ENCODE results near the gene SH3BP2. TPM values are rescaled to one million over a fixed set of nuclear protein-coding genes. Genes with fewer than 3 reads are reported as not detected.

The SH3BP2 gene, protein sequence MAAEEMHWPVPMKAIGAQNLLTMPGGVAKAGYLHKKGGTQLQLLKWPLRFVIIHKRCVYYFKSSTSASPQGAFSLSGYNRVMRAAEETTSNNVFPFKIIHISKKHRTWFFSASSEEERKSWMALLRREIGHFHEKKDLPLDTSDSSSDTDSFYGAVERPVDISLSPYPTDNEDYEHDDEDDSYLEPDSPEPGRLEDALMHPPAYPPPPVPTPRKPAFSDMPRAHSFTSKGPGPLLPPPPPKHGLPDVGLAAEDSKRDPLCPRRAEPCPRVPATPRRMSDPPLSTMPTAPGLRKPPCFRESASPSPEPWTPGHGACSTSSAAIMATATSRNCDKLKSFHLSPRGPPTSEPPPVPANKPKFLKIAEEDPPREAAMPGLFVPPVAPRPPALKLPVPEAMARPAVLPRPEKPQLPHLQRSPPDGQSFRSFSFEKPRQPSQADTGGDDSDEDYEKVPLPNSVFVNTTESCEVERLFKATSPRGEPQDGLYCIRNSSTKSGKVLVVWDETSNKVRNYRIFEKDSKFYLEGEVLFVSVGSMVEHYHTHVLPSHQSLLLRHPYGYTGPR
- 275 and 349 TPM in 2 replicates for total RNA-seq (2013; cell fraction: nucleolus; rRNA removed)
- total RNA-seq (2014; rRNA removed) (35.5 and 40.9 TPM in 2 replicates), total RNA-seq (2014; rRNA removed; fragmentation: Illumina TruSeq; extraction: Trizol) (17.5 and 19.0 TPM in 2 replicates), total RNA-seq (2021) (51.1 and 61.8 TPM in 2 replicates), polyA plus RNA-seq (2011; rRNA removed) (18.0 and 37.1 TPM in 2 replicates), polyA plus RNA-seq (2014; fragmentation: Illumina TruSeq; extraction: Trizol) (7.8 and 18.3 TPM in 2 replicates), polyA plus RNA-seq (2014; fragmentation: Nextera tagmentation; extraction: Ambion mirVana) (1 to 10 TPM; 1.1 TPM), polyA plus RNA-seq (2014; rRNA removed) (54.7 and 57.8 TPM in 2 replicates), polyA plus RNA-seq (2016; fragmentation: Nextera tagmentation; extraction: Ambion mirVana) (10 to 100 TPM; 23.0 to 24.8 TPM), polyA minus RNA-seq (2011; rRNA and poly(A)+ RNA removed) (72.7 and 138 TPM in 2 replicates), Bru-seq, nascent RNA (percentile 71 among the genes with signal in this experiment), BruChase-seq, experiment 1, labeled RNA remaining after a 6-hour chase (percentile 77 among the genes with signal in this experiment), BruChase-seq, experiment 2, labeled RNA remaining after a 2-hour chase (percentile 72 among the genes with signal in this experiment)
- polyA plus RNA-seq (2011; ENCODE audit: low read depth): 9.0 TPM
- polyA plus RNA-seq (2011; cell fraction: cytosol; rRNA removed): 35.7 and 42.6 TPM in 2 replicates
- polyA plus RNA-seq (2011; cell fraction: nucleus; rRNA removed): 270 and 290 TPM in 2 replicates
- 30.0 and 35.3 TPM in 2 replicates for polyA plus RNA-seq (2012)
- polyA minus RNA-seq (2011; cell fraction: cytosol; rRNA and poly(A)+ RNA removed): 8.9 and 18.7 TPM in 2 replicates
- 47.3 and 86.5 TPM in 2 replicates for polyA minus RNA-seq (2011; cell fraction: nucleus; rRNA and poly(A)+ RNA removed)
- long read RNA-seq, experiment 1, full-length matches to known transcripts: 2 of 6 reads
- long read RNA-seq, experiment 1, partial matches to known transcripts: 1 of 6 reads
- long read RNA-seq, experiment 1, other reads (novel, unspliced or antisense): 3 of 6 reads
- long read RNA-seq, experiment 2, partial matches to known transcripts: 1 of 10 reads
- long read RNA-seq, experiment 2, other reads (novel, unspliced or antisense): 9 of 10 reads

DNA sequence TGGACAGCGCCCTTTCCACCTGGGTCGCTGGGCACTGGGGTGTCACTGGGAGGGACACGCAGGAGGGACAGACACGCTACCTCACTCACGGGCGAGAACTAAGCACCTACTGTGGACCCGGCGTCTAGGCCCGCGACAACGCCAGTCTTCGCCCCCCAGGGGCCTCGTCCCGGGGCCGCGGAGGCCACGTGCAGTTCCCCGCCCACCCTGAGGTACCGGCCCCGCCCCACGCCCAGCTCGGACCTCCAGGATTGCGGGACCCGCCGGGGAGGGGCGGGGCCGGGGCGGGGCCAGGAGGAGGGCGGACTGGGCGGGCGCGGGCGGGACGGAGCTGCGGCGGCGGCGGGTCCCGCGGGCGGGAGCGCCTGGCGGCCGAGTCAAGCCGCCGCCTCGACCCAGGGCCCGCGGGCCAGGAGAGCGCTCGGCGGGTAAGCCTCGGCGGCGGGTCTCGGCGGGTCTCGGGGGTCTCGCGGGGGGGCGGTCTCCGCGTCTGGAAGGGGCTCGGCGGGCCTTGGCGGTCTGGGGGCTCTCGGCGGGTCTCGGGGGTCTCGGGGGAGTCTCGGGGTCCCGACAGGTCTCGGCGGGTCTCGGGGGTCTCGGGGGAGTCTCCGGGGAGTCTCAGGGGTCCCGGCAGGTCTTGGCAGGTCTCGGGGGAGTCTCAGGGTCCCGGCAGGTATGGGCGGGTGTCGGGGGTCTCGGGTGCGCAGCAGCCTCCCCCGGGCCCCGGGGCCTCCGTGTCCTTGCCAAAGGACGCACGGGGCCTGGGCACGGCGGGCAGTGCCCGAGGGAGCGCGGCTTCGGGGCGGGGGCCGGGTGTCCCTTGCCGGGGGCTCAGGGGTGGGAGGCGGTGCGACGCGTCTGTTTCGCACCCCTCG is at the start of gene SH3BP2:
SH3BP2 (plus strand) TSS at position 375 of the 875 bp plus-strand sequence. CDS start 27,533 bp downstream, outside the sequence.
- ChIA-PET SMC1A (ENCODE audit: uncharacterized antibody, unreplicated experiment) (no interaction called here), CTCF (no interaction called here), POLR2A (interaction anchor here (0.6 to 2.3 kb wide), 3 partner anchors 8 to 80 kb away, joined by 3 to 8 read pairs (median 3); no protein-coding TSS in a partner anchor), RAD21 (ENCODE audit: unreplicated experiment) (interaction anchor here (0.6 kb wide), 1 partner anchor 52 kb away, joined by 5 read pairs; no protein-coding TSS in a partner anchor)
- H3K9ac ChIP-seq (ENCODE audit: control insufficient read depth, insufficient read depth, low read length): peak within 1 kb of the TSS; percentile 26; the same call in 1 of the 2 replicates
- H3K9me3 ChIP-seq (replicated peaks; ENCODE audit: control insufficient read depth, insufficient read depth, low read length): no peaks in the 10 kb centered on the region
- H2AFZ ChIP-seq (ENCODE audit: control insufficient read depth, low read depth, low read length): no peak within 1 kb of the TSS
- WGBS (ENCODE audit: insufficient coverage, insufficient replicate concordance, low lambda C conversion rate, missing lambda C conversion rate): 20% methylated on average over 38 of the region's 104 CpGs
- DNase-seq (ENCODE audit: low read depth, low spot score) (no peak), ATAC-seq (peak; percentile 72), FAIRE-seq (no peak)
- peaks cover 36% of the 10 kb centered on the region for H3K4me1 ChIP-seq (ENCODE audit: control insufficient read depth, insufficient read depth, low read length)
- peak within 1 kb of the TSS; percentile 89 for H3K4me2 ChIP-seq (ENCODE audit: control insufficient read depth, insufficient read depth)
- in situ Hi-C loops (cut with MboI): no loop called here
- intact Hi-C loops (cut with micrococcal nuclease; ENCODE audit: unreplicated experiment): no loop called here
- no peaks in the 10 kb centered on the region for H3K79me2 ChIP-seq (ENCODE audit: control insufficient read depth, insufficient read depth, low read length)
- peak within 1 kb of the TSS; percentile 75 for H3K4me3 ChIP-seq
- H3K27ac ChIP-seq (ENCODE audit: control insufficient read depth, insufficient read depth): no peak within 1 kb of the TSS
- H3K36me3 ChIP-seq (ENCODE audit: control insufficient read depth in 2 of 2, insufficient read depth in 2 of 2, low read length in 1 of 2): no peaks in the 10 kb centered on the region
- BruUV-seq (replicated peaks): no TSS peak
- no peaks in the 10 kb centered on the region for H4K20me1 ChIP-seq (ENCODE audit: control insufficient read depth, insufficient read depth)
- no peaks in the 10 kb centered on the region for H3K27me3 ChIP-seq (replicated peaks in 1 of 2; ENCODE audit: control insufficient read depth in 2 of 2, insufficient read depth in 2 of 2, low read length in 1 of 2)
- TF ChIP-seq FOS (IDR thresholded peaks at IDR 0.05; ENCODE audit: borderline replicate concordance, extremely low read depth, insufficient read length): no peak
- no peak for TF ChIP-seq NR2F1 (conservative IDR thresholded peaks at IDR 0.05)
- TF ChIP-seq PBX3 (IDR thresholded peaks at IDR 0.05; ENCODE audit: insufficient replicate concordance, low read depth, low read length): no peak
- no peak for TF ChIP-seq POLR2AphosphoS2 (IDR thresholded peaks at IDR 0.05; ENCODE audit: low read depth, low read length)
- TF ChIP-seq CHD4 (IDR thresholded peaks at IDR 0.05): no peak
- TF ChIP-seq, protein P1, sequence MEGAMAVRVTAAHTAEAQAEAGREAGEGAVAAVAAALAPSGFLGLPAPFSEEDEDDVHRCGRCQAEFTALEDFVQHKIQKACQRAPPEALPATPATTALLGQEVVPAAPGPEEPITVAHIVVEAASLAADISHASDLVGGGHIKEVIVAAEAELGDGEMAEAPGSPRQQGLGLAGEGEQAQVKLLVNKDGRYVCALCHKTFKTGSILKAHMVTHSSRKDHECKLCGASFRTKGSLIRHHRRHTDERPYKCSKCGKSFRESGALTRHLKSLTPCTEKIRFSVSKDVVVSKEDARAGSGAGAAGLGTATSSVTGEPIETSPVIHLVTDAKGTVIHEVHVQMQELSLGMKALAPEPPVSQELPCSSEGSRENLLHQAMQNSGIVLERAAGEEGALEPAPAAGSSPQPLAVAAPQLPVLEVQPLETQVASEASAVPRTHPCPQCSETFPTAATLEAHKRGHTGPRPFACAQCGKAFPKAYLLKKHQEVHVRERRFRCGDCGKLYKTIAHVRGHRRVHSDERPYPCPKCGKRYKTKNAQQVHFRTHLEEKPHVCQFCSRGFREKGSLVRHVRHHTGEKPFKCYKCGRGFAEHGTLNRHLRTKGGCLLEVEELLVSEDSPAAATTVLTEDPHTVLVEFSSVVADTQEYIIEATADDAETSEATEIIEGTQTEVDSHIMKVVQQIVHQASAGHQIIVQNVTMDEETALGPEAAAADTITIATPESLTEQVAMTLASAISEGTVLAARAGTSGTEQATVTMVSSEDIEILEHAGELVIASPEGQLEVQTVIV (IDR thresholded peaks at IDR 0.05; ENCODE audit: borderline replicate concordance, partially characterized antibody): no peak
- TF ChIP-seq SREBF2 (IDR thresholded peaks at IDR 0.05; ENCODE audit: low read length): no peak
- no peak for TF ChIP-seq BRCA1 (IDR thresholded peaks at IDR 0.05; ENCODE audit: low read depth, low read length)
